ENCODE data around the gene NDUFA3. TPM values are rescaled to one million over a fixed set of nuclear protein-coding genes. Genes with fewer than 3 reads are reported as not detected.
A peak's percentile ranks its signal among the peaks of the same experiment; 100 is the strongest.

NDUFA3 gene
- total and polyA plus RNA-seq, 2 of the 13 experiments (the other 11 are each of a cell fraction or from before 2014, with no cell fraction given): 31.6 to 75.4 TPM

GRCh38 chr19:54084410-54084809 lies 18.2 kb upstream of the NDUFA3 start:
- H3K27ac ChIP-seq (ENCODE audit: extremely low read length, insufficient read depth, low read length): no peak overlapping the region
- no peaks in the 10 kb centered on the region for H3K79me2 ChIP-seq (ENCODE audit: insufficient read depth, low read length)
- H3K4me1 ChIP-seq (ENCODE audit: insufficient read depth, low read length): no peaks in the 10 kb centered on the region
- H3K9ac ChIP-seq (ENCODE audit: insufficient read depth, low read depth, low read length): no peak overlapping the region
- H4K20me1 ChIP-seq (ENCODE audit: insufficient read depth, low read length): no peaks in the 10 kb centered on the region
- FAIRE-seq (no peak), DNase-seq (ENCODE audit: low spot score) (no peak), ATAC-seq (no peak)
- ChIA-PET CTCF (ENCODE audit: low intra/inter-chr PET ratio, low total read pairs) (no interaction called here), POLR2A (no interaction called here)
- H3K4me3 ChIP-seq (replicated peaks in 1 of 3; ENCODE audit: insufficient read depth in 1 of 3, low read depth in 2 of 3, low read length in 3 of 3): no peak overlapping the region
- H3K36me3 ChIP-seq (replicated peaks in 1 of 2; ENCODE audit: control insufficient read depth in 1 of 2, insufficient read depth in 2 of 2, low read length in 2 of 2): no peaks in the 10 kb centered on the region
- no peaks in the 10 kb centered on the region for H3K27me3 ChIP-seq (ENCODE audit: control insufficient read depth in 1 of 2, insufficient read depth in 2 of 2, low read length in 2 of 2)
- TF ChIP-seq RBM39 (IDR thresholded peaks at IDR 0.05; ENCODE audit: low read depth, low read length, poor library complexity, severe bottlenecking): no peak
- TF ChIP-seq ZNF331 (CRISPR knock-in tag; IDR thresholded peaks at IDR 0.05): peak; percentile 95
- TF ChIP-seq ZSCAN21 (CRISPR knock-in tag; IDR thresholded peaks at IDR 0.05; ENCODE audit: borderline replicate concordance): no peak
- TF ChIP-seq DDIT3 (CRISPR knock-in tag; IDR thresholded peaks at IDR 0.05): no peak
- 14% methylated on average over 3 of the region's 3 CpGs for WGBS (ENCODE audit: low lambda C conversion rate)
- peaks cover 10% of the 10 kb centered on the region for H3K9me3 ChIP-seq (ENCODE audit: low read length)
- BruUV-seq (replicated peaks): no TSS peak
- in situ Hi-C loops (cut with HindIII; ENCODE audit: extremely low pct_ligation_motif_present, low pct_unique_long_range_greater_than_20kb) (no loop called here), intact Hi-C loops (cut with micrococcal nuclease; ENCODE audit: unreplicated experiment) (no loop called here)
- no peak overlapping the region for H2AFZ ChIP-seq (ENCODE audit: low read length)
- no peak overlapping the region for H3K4me2 ChIP-seq (ENCODE audit: low read depth, low read length)

- H3K27me3 ChIP-seq (ENCODE audit: control insufficient read depth in 1 of 2, insufficient read depth in 2 of 2, low read length in 2 of 2): peaks cover 0 to 16% of the 10 kb centered on the region in 2 experiments; a peak in 1 of 5 replicates
- in situ Hi-C loops (cut with HindIII; ENCODE audit: extremely low pct_ligation_motif_present, low pct_unique_long_range_greater_than_20kb) (no loop called here), intact Hi-C loops (cut with micrococcal nuclease; ENCODE audit: unreplicated experiment) (no loop called here)
- no peak overlapping the region for H3K4me3 ChIP-seq (replicated peaks in 1 of 3; ENCODE audit: insufficient read depth in 1 of 3, low read depth in 2 of 3, low read length in 3 of 3)
- DNase-seq (ENCODE audit: low spot score) (no peak), ATAC-seq (no peak), FAIRE-seq (no peak)
- no peak overlapping the region for H3K9ac ChIP-seq (ENCODE audit: insufficient read depth, low read depth, low read length)
- no peak overlapping the region for H3K27ac ChIP-seq (ENCODE audit: extremely low read length, insufficient read depth, low read length)
- no peaks in the 10 kb centered on the region for H3K9me3 ChIP-seq (ENCODE audit: low read length)
- no peaks in the 10 kb centered on the region for H3K36me3 ChIP-seq (replicated peaks in 1 of 2; ENCODE audit: control insufficient read depth in 1 of 2, insufficient read depth in 2 of 2, low read length in 2 of 2)
- peaks cover 18% of the 10 kb centered on the region for H3K4me1 ChIP-seq (ENCODE audit: insufficient read depth, low read length)
- H2AFZ ChIP-seq (ENCODE audit: low read length): no peak overlapping the region
- H4K20me1 ChIP-seq (ENCODE audit: insufficient read depth, low read length): no peaks in the 10 kb centered on the region
- CTCF ChIA-PET (ENCODE audit: low intra/inter-chr PET ratio, low total read pairs): no interaction called here
- WGBS (ENCODE audit: low lambda C conversion rate): 73% methylated on average over 17 of the region's 17 CpGs
- H3K79me2 ChIP-seq (ENCODE audit: insufficient read depth, low read length): no peaks in the 10 kb centered on the region
- POLR2A ChIA-PET: interaction anchor here (1.4 kb wide), 1 partner anchor 21 kb away, joined by 3 read pairs; the partner anchor contains the start of genes PRPF31 and TFPT
- no TSS peak for BruUV-seq (replicated peaks)
- H3K4me2 ChIP-seq (ENCODE audit: low read depth, low read length): no peak overlapping the region
- TF ChIP-seq ZNF660 (CRISPR knock-in tag; IDR thresholded peaks at IDR 0.05; ENCODE audit: borderline replicate concordance, low read depth) (no peak), GPN1 (CRISPR knock-in tag; IDR thresholded peaks at IDR 0.05; ENCODE audit: borderline replicate concordance) (no peak), ELF1 (CRISPR knock-in tag; IDR thresholded peaks at IDR 0.05) (no peak), NR0B2 (CRISPR knock-in tag; IDR thresholded peaks at IDR 0.05) (no peak), SP5 (CRISPR knock-in tag; IDR thresholded peaks at IDR 0.05; ENCODE audit: borderline replicate concordance, low read depth) (no peak), CBX5 (CRISPR knock-in tag; IDR thresholded peaks at IDR 0.05; ENCODE audit: borderline replicate concordance) (no peak), AFF4 (CRISPR knock-in tag; IDR thresholded peaks at IDR 0.05) (no peak), ZNF577 (CRISPR knock-in tag; IDR thresholded peaks at IDR 0.05; ENCODE audit: borderline replicate concordance, low read depth) (no peak), SOX5 (CRISPR knock-in tag; IDR thresholded peaks at IDR 0.05; ENCODE audit: borderline replicate concordance) (no peak), U2AF2 (IDR thresholded peaks at IDR 0.05; ENCODE audit: low read depth, low read length) (no peak), PAF1 (CRISPR knock-in tag; IDR thresholded peaks at IDR 0.05) (no peak)
Observed at GRCh38 chr19:54094426-54095000, 8.1 kb upstream of the NDUFA3 start.
